Nephron (organoid): ENCODE measurements around the gene HECTD2.
A peak's percentile ranks its signal among the peaks of the same experiment; 100 is the strongest.

Experiments used
- H3K27ac Mint-ChIP-seq, 3 experiments: 2 replicates each; pipeline ENCODE4 v1.8.0; 2020; ENCODE audit warnings: mixed read lengths in 3 of 3, mild to moderate bottlenecking in 2 of 3, moderate library complexity in 1 of 3
- H3K27me3 Mint-ChIP-seq: 2 replicates; pipeline ENCODE4 v1.8.0; 2021; ENCODE audit warnings: low read depth, mild to moderate bottlenecking, moderate library complexity, mixed read lengths
- H3K36me3 Mint-ChIP-seq: 2 replicates; pipeline ENCODE4 v1.8.0; 2020; ENCODE audit warnings: low read depth, mixed read lengths
- H3K4me1 Mint-ChIP-seq: 2 replicates; pipeline ENCODE4 v1.8.0; 2020; ENCODE audit warnings: mixed read lengths
- H3K4me3 Mint-ChIP-seq, 3 experiments: 2 replicates each; pipeline ENCODE4 v1.8.0; 2020; ENCODE audit warnings: mild to moderate bottlenecking in 3 of 3, mixed read lengths in 3 of 3, moderate library complexity in 2 of 3
- H3K9me3 Mint-ChIP-seq: 2 replicates; pipeline ENCODE4 v1.8.0; 2020; ENCODE audit warnings: mixed read lengths
- CTCF ChIP-seq, 3 experiments: fragments of 200-600 bp; sonication (generic); IDR thresholded peaks; one replicate each; pipeline ENCODE4 v1.5.0; 2021; ENCODE audit warnings: antibody characterized with exemption in 3 of 3; ENCODE audit not compliant: unreplicated experiment in 3 of 3

HECTD2 gene

GRCh38 chr10:91410638-91411371 is 661 bp downstream of the HECTD2 start:
- Mint-ChIP-seq H3K4me1 (peaks cover 20% of the 10 kb centered on the region), H3K36me3 (no peaks in the 10 kb centered on the region), H3K27me3 (peaks cover 3% of the 10 kb centered on the region), H3K9me3 (no peaks in the 10 kb centered on the region), H3K27ac (peak overlapping the region; percentile 98 to 99 (median 98)), H3K4me3 (peak overlapping the region; percentile 86 to 98 (median 93))
- no peak for TF ChIP-seq CTCF (IDR thresholded peaks at IDR 0.05; ENCODE audit: unreplicated experiment in 3 of 3)

- TF ChIP-seq CTCF (IDR thresholded peaks at IDR 0.05; ENCODE audit: unreplicated experiment in 3 of 3) = no peak
Observed at GRCh38 chr10:91411621-91412020, 1.5 kb downstream of the HECTD2 start.

GRCh38 chr10:91412354-91413087 is 2.4 kb downstream of the HECTD2 start:
- H3K4me1 Mint-ChIP-seq = peaks cover 25% of the 10 kb centered on the region
- TF ChIP-seq CTCF (IDR thresholded peaks at IDR 0.05; ENCODE audit: unreplicated experiment in 3 of 3) = no peak

More at GRCh38 chr10:91411621-91412020, 1.5 kb downstream of the HECTD2 start:
- H3K4me1 Mint-ChIP-seq = peaks cover 23% of the 10 kb centered on the region
- no peaks in the 10 kb centered on the region for H3K9me3 Mint-ChIP-seq
- H3K4me3 Mint-ChIP-seq = peak overlapping the region; percentile 86 to 98 (median 93)
- H3K36me3 Mint-ChIP-seq = no peaks in the 10 kb centered on the region
- H3K27ac Mint-ChIP-seq = peak overlapping the region; percentile 98 to 99 (median 98)
- H3K27me3 Mint-ChIP-seq = peaks cover 3% of the 10 kb centered on the region

GRCh38 chr10:91415816-91416215 is 5.7 kb downstream of the HECTD2 start:
- Mint-ChIP-seq H3K27ac (peak overlapping the region in 2 of 3 experiments; percentile 48 to 57), H3K9me3 (no peaks in the 10 kb centered on the region), H3K27me3 (no peaks in the 10 kb centered on the region), H3K4me1 (peaks cover 23% of the 10 kb centered on the region), H3K36me3 (no peaks in the 10 kb centered on the region), H3K4me3 (no peak overlapping the region)
- TF ChIP-seq CTCF (IDR thresholded peaks at IDR 0.05; ENCODE audit: unreplicated experiment in 3 of 3) = no peak

More at GRCh38 chr10:91412354-91413087, 2.4 kb downstream of the HECTD2 start:
- Mint-ChIP-seq H3K36me3 (no peaks in the 10 kb centered on the region), H3K9me3 (no peaks in the 10 kb centered on the region), H3K4me3 (peak overlapping the region; percentile 67 to 98 (median 86)), H3K27ac (peak overlapping the region; percentile 98 to 99 (median 98)), H3K27me3 (peaks cover 3% of the 10 kb centered on the region)

- peak overlapping the region; percentile 28 to 57 (median 55) for H3K27ac Mint-ChIP-seq
- no peak for TF ChIP-seq CTCF (IDR thresholded peaks at IDR 0.05; ENCODE audit: unreplicated experiment in 3 of 3)
- H3K4me3 Mint-ChIP-seq = peak overlapping the region in 1 of 3 experiments; percentile 28
- no peaks in the 10 kb centered on the region for H3K9me3 Mint-ChIP-seq
- no peaks in the 10 kb centered on the region for H3K27me3 Mint-ChIP-seq
- peaks cover 18% of the 10 kb centered on the region for H3K4me1 Mint-ChIP-seq
- no peaks in the 10 kb centered on the region for H3K36me3 Mint-ChIP-seq
Observed at GRCh38 chr10:91416339-91416855, 6.3 kb downstream of the HECTD2 start.
